Chondrocyte (in vitro differentiated cells): Measurements from ENCODE around the gene ALDH3A1. TPM values are rescaled to one million over a fixed set of nuclear protein-coding genes. Genes with fewer than 3 reads are reported as not detected.

Experiments
- total RNA-seq: library from RNA; stranded (reverse); gene quantifications from 3 replicates; pipeline ENCODE4 v1.2.1, GENCODE V29; 2021

ALDH3A1 gene
- total RNA-seq, 1 donor from 2014 or later, result not detected

Other genes starting within 250 kb of the ALDH3A1 start
- 1.7 to 4.9 TPM (median 2.0 TPM) in 3 replicates for gene SLC47A1, start 214.4 kb downstream of the ALDH3A1 start, total RNA-seq
- gene ALDH3A2, start 99.5 kb downstream of the ALDH3A1 start, total RNA-seq, result 26.5 to 43.6 TPM (median 27.4 TPM) in 3 replicates
- gene SLC47A2, start 31.7 kb downstream of the ALDH3A1 start, total RNA-seq, result not detected in 3 replicates
- gene ULK2, start 119.6 kb upstream of the ALDH3A1 start, total RNA-seq, result 29.8 to 33.5 TPM (median 29.8 TPM) in 3 replicates
- gene AKAP10, start 229.5 kb upstream of the ALDH3A1 start, total RNA-seq, result 25.7 to 30.5 TPM (median 26.0 TPM) in 3 replicates